Measurements from ENCODE around the gene ACTL7B.
"Not testable (repeated sequence)": the region's sequence is repeated elsewhere in the genome, so short reads cannot be mapped to it uniquely, and the experiment has no call there.

GRCh38 chr9:108848296-108848695 lies 7.5 kb downstream of the ACTL7B start:
- TF ChIP-seq POLR2AphosphoS5 (IDR thresholded peaks at IDR 0.05; ENCODE audit: insufficient read depth in 1 of 2, low read depth in 1 of 2); CTCF (IDR thresholded peaks at IDR 0.05): not testable (repeated sequence)
